ENCODE results near the gene GINS2. TPM values are rescaled to one million over a fixed set of nuclear protein-coding genes. Genes with fewer than 3 reads are reported as not detected.

Gene GINS2
- total and polyA plus RNA-seq, 4 donors = 1.6 to 3.1 (median 2.4) TPM

GRCh38 chr16:85667261-85667660 is 21.5 kb downstream of the GINS2 start:
- ATAC-seq (ENCODE audit: insufficient read depth, low FRiP score) = no peak

GRCh38 chr16:85665929-85666328 is 22.8 kb downstream of the GINS2 start:
- no peaks in the 10 kb centered on the region for H3K27me3 ChIP-seq (ENCODE audit: control insufficient read depth in 3 of 3, insufficient read depth in 3 of 3, low read length in 2 of 3)
- TF ChIP-seq, protein P1, sequence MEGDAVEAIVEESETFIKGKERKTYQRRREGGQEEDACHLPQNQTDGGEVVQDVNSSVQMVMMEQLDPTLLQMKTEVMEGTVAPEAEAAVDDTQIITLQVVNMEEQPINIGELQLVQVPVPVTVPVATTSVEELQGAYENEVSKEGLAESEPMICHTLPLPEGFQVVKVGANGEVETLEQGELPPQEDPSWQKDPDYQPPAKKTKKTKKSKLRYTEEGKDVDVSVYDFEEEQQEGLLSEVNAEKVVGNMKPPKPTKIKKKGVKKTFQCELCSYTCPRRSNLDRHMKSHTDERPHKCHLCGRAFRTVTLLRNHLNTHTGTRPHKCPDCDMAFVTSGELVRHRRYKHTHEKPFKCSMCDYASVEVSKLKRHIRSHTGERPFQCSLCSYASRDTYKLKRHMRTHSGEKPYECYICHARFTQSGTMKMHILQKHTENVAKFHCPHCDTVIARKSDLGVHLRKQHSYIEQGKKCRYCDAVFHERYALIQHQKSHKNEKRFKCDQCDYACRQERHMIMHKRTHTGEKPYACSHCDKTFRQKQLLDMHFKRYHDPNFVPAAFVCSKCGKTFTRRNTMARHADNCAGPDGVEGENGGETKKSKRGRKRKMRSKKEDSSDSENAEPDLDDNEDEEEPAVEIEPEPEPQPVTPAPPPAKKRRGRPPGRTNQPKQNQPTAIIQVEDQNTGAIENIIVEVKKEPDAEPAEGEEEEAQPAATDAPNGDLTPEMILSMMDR (IDR thresholded peaks at IDR 0.05; ENCODE audit: control extremely low read depth, extremely low read depth) = no peak
- no peak overlapping the region for H3K4me3 ChIP-seq
- H3K27ac ChIP-seq (ENCODE audit: low read depth in 1 of 2, low read length in 1 of 2) = no peak overlapping the region
- ATAC-seq (ENCODE audit: insufficient read depth, low FRiP score) = no peak
- no peak overlapping the region for H3K9ac ChIP-seq (ENCODE audit: insufficient read depth in 1 of 2, low read length in 2 of 2)
- WGBS, 2 donors = 94% methylated on average over 13 of the region's 13 CpGs
- no peaks in the 10 kb centered on the region for H3K4me1 ChIP-seq (ENCODE audit: control insufficient read depth in 5 of 5, insufficient read depth in 5 of 5, low read length in 5 of 5)
- H3K9me3 ChIP-seq (ENCODE audit: control insufficient read depth in 4 of 4, insufficient read depth in 3 of 4, low read length in 3 of 4) = no peaks in the 10 kb centered on the region
- peaks cover 22 to 83% (median 72%) of the 10 kb centered on the region in 4 donors for H3K36me3 ChIP-seq (ENCODE audit: control insufficient read depth in 4 of 4, insufficient read depth in 4 of 4, low read length in 4 of 4)
- DNase-seq = no peak

More at GRCh38 chr16:85667261-85667660, 21.5 kb downstream of the GINS2 start:
- H3K4me3 ChIP-seq = no peak overlapping the region
- TF ChIP-seq, protein P1 (IDR thresholded peaks at IDR 0.05; ENCODE audit: control extremely low read depth, extremely low read depth) = no peak
- DNase-seq = no peak
- WGBS, 2 donors = 94 to 95% methylated on average over 9 of the region's 9 CpGs
- H3K4me1 ChIP-seq (ENCODE audit: control insufficient read depth in 5 of 5, insufficient read depth in 5 of 5, low read length in 5 of 5) = no peaks in the 10 kb centered on the region
- H3K27ac ChIP-seq (ENCODE audit: low read depth in 1 of 2, low read length in 1 of 2) = no peak overlapping the region
- H3K9me3 ChIP-seq (ENCODE audit: control insufficient read depth in 4 of 4, insufficient read depth in 3 of 4, low read length in 3 of 4) = no peaks in the 10 kb centered on the region
- H3K36me3 ChIP-seq (ENCODE audit: control insufficient read depth in 4 of 4, insufficient read depth in 4 of 4, low read length in 4 of 4) = peaks cover 26 to 80% (median 76%) of the 10 kb centered on the region in 4 donors
- H3K9ac ChIP-seq (ENCODE audit: insufficient read depth in 1 of 2, low read length in 2 of 2) = no peak overlapping the region
- no peaks in the 10 kb centered on the region for H3K27me3 ChIP-seq (ENCODE audit: control insufficient read depth in 3 of 3, insufficient read depth in 3 of 3, low read length in 2 of 3)

DNA sequence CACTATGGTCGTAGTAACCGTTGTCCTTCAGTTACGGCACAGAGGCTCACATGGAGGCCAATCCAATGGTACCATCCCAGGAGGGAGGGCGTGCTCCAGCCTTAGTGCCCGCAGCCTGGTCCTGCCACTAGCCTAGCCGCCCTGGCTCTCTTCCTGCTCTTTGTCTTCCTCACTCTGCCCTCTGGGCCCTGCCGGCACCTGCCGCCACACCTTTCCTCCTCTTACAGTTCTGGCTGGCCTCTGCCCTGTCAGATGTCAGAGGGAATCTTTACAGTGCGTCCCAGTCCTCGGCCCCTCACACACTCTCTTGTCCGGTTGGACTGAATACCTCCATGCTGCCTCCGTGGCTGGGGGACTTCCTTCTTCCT is 23.4 kb downstream of the GINS2 start:
- Histone ChIP-seq H3K27ac (ENCODE audit: low read depth in 1 of 2, low read length in 1 of 2) (no peak overlapping the region), H3K36me3 (ENCODE audit: control insufficient read depth in 4 of 4, insufficient read depth in 4 of 4, low read length in 4 of 4) (peaks cover 21 to 80% (median 69%) of the 10 kb centered on the region in 4 donors), H3K4me3 (no peak overlapping the region), H3K27me3 (ENCODE audit: control insufficient read depth in 3 of 3, insufficient read depth in 3 of 3, low read length in 2 of 3) (no peaks in the 10 kb centered on the region), H3K4me1 (ENCODE audit: control insufficient read depth in 5 of 5, insufficient read depth in 5 of 5, low read length in 5 of 5) (no peaks in the 10 kb centered on the region), H3K9ac (ENCODE audit: insufficient read depth in 1 of 2, low read length in 2 of 2) (no peak overlapping the region), H3K9me3 (ENCODE audit: control insufficient read depth in 4 of 4, insufficient read depth in 3 of 4, low read length in 3 of 4) (no peaks in the 10 kb centered on the region)
- no peak for ATAC-seq (ENCODE audit: insufficient read depth, low FRiP score)
- TF ChIP-seq, protein P1 (IDR thresholded peaks at IDR 0.05; ENCODE audit: control extremely low read depth, extremely low read depth) = no peak
- DNase-seq = no peak
- 93 to 94% methylated on average over 12 of the region's 12 CpGs for WGBS, 2 donors
